GM21576 (cell line): ENCODE data around the gene PDE3A.
"Not testable (repeated sequence)": the region's sequence is repeated elsewhere in the genome, so short reads cannot be mapped to it uniquely, and the experiment has no call there.

Experiments
- ATAC-seq: cut with Tn5 transposase; IDR thresholded peaks from one replicate; pipeline ENCODE4 v1.9.1; 2021; ENCODE audit warnings: mild to moderate bottlenecking, moderate library complexity; ENCODE audit not compliant: unreplicated experiment

The PDE3A gene

GRCh38 chr12:20368114-20368650 is at the start of gene PDE3A:
TSS of gene PDE3A (plus strand) at chr12:20368537. CDS start at chr12:20369285, 748 bp downstream.
- ATAC-seq: no peak

GRCh38 chr12:20319366-20319765 is 49.0 kb upstream of the PDE3A start:
- ATAC-seq: no peak

- no peak for ATAC-seq
Measured at GRCh38 chr12:20320552-20320951, 47.8 kb upstream of the PDE3A start.

DNA sequence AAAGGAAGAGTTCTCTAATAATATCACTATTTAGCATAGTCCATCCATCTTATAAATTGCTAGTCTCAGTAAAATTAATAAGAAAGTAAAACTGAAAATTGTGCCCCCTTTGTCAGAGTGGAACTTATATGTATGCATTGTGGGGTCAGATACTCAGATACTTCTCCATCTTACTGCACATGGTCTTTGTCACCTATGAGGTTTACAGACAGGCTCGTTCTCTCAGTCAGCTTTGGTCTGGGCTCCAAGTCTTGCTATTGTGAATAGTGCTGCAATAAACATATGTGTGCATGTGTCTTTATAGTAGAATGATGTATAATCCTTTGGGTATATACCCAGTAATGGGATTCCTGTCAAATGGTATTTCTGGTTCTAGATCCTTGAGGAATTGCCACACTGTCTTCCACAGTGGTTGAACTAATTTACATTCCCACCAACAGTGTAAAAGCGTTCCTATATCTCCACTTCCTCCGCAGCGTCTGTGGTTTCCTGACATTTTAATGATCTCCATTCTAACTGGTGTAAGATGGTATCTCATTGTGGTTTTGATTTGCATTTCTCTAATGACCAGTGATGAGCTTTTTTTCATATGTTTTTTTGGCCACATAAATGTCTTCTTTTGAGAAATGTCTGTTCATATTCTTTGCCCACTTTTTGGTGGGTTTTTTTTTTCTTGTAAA is 37.4 kb upstream of the PDE3A start:
- not testable (repeated sequence) for ATAC-seq

DNA sequence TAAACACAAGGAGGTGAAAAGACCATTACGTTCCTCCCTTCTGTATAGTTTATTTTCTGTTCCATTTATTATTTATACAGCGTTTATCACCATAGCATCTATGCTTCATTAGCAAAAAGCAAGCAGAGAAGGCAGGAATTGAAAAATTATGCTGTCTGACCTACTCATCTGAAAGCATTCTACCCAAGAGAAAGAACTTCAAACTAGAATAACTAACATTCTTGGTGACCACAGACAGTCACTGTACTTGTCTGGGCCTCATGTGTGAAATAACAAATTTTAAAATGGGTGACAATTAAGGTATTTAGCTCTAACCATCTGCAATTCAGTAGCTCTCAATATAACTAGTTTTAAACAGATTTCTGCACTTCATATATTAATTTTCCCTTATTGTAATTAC is 29.3 kb upstream of the PDE3A start:
- no peak for ATAC-seq

DNA sequence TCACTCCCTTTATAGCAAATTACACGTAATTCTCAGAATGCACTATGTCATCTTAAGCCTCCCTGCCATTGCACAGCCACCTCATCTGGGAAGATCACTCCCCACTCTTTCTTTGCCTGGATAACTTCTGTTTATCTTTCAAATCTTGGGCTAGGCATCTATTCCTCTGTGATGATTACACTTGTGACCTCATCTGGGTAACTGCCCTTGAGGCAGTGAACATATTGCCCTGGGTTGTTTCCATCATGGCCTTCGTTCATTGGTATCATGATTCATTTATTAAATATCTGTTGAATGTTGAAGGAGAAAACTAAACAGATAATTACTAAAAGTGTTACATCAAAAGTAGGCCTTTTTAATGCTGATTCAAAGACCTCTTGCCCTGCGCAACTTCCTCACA is 26.2 kb upstream of the PDE3A start:
- no peak for ATAC-seq

- ATAC-seq: no peak
Measured at GRCh38 chr12:20345866-20346265, 22.5 kb upstream of the PDE3A start.

- ATAC-seq: no peak
Measured at GRCh38 chr12:20350026-20350425, 18.3 kb upstream of the PDE3A start.

DNA sequence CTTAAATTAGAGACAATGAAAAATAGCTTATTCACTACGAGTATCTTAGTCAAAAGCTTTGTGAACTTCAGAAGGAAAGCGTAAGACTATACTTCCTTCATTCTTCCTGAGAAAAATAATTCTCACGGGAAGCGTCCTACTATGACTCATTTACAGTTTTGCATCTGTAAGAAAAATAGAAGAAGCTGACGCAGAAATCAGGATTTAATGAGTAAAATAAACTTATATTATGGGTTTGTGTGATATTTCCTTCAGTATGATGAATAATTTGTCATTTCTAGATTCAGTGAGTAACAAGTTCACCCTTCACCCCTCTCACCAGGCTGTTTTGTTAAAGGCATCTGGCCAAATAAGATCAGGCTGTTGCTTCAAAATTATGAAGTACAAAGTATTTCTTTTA is 17.8 kb upstream of the PDE3A start:
- no peak for ATAC-seq

- ATAC-seq: no peak
Measured at GRCh38 chr12:20351406-20351805, 16.9 kb upstream of the PDE3A start.

- ATAC-seq: no peak
Measured at GRCh38 chr12:20356048-20356447, 12.3 kb upstream of the PDE3A start.

DNA sequence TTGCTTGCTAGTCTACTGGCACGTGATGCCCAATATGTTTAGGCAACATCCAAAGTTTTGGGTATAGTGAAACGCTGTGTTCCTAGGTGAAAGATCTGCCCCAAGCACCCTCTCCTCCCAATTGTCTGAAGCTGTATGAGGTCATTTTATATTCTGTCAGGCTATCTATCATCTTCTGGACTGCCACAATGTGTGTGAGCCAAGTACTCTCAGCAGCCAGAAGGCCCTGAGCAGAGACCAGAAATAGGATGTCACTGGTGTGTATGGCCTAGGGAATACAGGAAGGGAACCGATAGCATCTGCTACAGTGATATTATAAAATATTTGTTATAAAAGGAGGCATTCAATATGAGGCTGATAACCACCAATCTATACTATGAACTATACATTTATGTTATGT is 7.9 kb upstream of the PDE3A start:
- no peak for ATAC-seq

DNA sequence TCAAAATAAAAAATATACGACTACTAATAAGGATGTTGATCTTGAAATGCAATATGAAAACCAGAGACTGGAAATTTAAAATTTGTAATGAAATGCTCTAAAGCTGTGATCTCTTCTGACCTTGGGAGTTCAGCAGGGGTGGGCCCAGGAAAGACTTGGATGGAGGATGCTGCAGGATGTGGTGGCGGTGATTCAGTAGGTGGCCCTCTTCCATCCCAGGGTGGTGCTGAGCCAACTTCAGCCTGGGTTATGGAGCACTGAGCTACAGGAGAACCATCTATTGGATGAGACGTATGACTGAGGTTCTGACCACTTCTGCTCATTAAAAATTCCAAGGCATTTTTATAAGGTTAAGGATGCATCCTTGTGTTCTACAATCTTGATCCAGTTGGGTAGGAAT is 6.9 kb upstream of the PDE3A start:
- ATAC-seq: no peak

DNA sequence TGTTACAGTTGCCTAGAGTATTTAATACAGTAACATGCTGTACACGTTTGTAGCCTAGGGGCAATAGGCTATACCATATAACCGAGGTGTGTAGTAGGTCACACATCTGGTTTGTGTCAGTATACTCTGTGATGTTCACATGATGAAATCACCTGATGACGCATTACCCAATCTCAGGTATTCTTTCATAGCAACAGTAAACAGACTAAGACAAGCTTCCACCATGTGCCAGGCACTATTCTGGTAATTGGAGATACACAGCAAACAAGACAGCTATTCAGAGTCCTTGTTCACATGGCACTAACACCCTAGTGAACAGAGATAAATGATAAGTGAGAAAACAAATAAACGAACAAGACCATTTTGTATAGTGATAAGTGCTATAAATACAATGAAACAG is 3.8 kb upstream of the PDE3A start:
- ATAC-seq: no peak

DNA sequence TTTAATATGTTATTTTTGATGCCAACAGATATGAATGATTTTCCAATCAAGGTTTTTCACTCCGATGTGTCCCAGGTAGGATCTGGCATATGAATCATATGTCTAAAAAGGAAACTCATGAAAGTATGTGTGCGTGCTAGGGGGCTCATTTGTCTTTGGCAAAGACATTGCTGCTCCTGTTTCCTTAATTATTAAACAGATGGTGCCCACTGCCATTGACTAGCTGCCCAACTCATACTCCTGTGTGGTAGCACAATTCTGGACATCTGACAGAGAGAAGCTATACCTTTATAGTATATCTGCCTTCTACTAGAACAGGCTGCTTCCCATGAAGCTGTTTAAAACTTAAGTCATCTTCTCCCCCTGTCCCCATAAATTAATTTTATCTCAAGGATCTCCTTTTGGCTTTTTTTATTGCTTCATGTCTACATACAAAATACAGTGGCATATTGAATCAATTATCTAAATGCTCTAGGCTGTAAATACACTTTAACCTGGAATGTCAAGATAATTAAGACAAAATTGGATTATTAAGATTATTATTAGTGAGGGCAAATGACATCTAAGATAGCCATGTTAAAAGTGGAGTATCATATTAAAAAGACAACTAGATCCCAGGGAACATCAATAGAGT is 1.4 kb upstream of the PDE3A start:
- ATAC-seq: no peak

DNA sequence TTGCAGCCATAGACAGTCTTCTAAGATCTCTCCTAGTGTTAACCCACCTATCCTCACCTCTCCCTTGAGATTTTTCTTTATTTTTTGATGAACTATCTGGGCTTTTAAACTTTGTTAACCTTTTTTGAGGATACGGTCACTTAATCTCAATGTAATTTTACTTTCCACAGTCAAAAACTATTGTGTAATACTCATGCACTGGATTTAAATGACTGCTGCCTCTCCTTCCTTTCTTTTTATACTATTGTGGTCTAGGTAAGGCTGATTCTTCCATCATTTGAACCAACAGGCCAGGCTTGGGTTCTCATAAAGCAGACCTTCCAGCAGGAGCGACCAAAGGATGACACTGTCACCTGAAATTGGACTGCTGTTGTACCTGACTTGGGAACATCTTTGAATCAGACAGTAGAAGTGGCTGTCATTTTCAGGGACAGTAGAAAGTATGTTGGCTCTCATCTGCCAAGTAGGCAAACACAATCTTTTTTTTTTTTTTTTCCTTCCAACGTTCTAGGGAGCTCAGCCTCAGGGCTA is 689 bp upstream of the PDE3A start:
- ATAC-seq: no peak

- no peak for ATAC-seq
Measured at GRCh38 chr12:20368651-20369304, 441 bp downstream of the PDE3A start.

DNA sequence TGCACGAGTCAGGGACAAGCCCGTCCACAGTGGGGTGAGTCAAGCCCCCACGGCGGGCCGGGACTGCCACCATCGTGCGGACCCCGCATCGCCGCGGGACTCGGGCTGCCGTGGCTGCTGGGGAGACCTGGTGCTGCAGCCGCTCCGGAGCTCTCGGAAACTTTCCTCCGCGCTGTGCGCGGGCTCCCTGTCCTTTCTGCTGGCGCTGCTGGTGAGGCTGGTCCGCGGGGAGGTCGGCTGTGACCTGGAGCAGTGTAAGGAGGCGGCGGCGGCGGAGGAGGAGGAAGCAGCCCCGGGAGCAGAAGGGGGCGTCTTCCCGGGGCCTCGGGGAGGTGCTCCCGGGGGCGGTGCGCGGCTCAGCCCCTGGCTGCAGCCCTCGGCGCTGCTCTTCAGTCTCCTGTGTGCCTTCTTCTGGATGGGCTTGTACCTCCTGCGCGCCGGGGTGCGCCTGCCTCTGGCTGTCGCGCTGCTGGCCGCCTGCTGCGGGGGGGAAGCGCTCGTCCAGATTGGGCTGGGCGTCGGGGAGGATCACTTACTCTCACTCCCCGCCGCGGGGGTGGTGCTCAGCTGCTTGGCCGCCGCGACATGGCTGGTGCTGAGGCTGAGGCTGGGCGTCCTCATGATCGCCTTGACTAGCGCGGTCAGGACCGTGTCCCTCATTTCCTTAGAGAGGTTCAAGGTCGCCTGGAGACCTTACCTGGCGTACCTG is 1.1 kb downstream of the PDE3A start:
- ATAC-seq: no peak

GRCh38 chr12:20370014-20370386 is 1.7 kb downstream of the PDE3A start:
- ATAC-seq: no peak

DNA sequence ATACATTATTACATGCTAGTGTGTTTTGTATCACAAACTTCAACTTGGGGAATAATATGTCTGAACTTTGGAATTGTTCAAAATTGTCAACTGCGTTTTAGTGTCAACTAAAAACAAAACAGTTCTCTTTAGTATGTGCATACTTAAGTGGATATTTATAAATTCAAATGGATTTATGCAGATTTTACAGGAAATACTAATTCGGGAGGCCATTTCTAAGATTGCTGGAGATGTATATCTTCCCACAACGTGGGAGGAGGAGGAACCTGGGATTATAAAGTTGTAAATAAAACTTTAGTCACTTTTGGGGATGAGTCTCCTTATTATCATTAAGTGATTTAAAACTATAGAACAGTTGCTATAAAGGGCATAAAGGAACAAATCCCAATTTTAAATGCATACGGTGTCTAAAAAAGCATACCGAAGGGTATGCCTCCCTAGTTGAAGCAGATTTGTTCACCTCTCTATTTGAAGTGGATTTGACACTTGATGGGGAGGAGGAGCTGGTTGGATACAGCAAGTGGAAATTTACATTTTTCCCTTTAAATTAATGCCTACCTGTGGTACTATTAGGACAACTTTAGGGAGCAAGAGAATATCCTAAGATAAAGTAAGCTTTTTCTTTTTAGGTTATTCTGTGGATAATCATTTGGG is 2.7 kb downstream of the PDE3A start:
- no peak for ATAC-seq
